ENCODE results near the gene KSR2.

GRCh38 chr12:117409286-117409685 is 559.5 kb downstream of the KSR2 start:
- no peak for TF ChIP-seq EZH2 (IDR thresholded peaks at IDR 0.05; ENCODE audit: borderline replicate concordance, low read length)
- no peak for TF ChIP-seq CTCF (IDR thresholded peaks at IDR 0.05; ENCODE audit: low read length)
